Nephron (organoid): Measurements from ENCODE around the gene CYP4F2.

ENCODE experiments used
- H3K27ac Mint-ChIP-seq, 3 experiments: 2 replicates each; pipeline ENCODE4 v1.8.0; 2020; ENCODE audit warnings: mixed read lengths in 3 of 3, mild to moderate bottlenecking in 2 of 3, moderate library complexity in 1 of 3
- H3K27me3 Mint-ChIP-seq: 2 replicates; pipeline ENCODE4 v1.8.0; 2021; ENCODE audit warnings: low read depth, mild to moderate bottlenecking, moderate library complexity, mixed read lengths
- H3K36me3 Mint-ChIP-seq: 2 replicates; pipeline ENCODE4 v1.8.0; 2020; ENCODE audit warnings: low read depth, mixed read lengths
- H3K4me1 Mint-ChIP-seq: 2 replicates; pipeline ENCODE4 v1.8.0; 2020; ENCODE audit warnings: mixed read lengths
- H3K4me3 Mint-ChIP-seq, 3 experiments: 2 replicates each; pipeline ENCODE4 v1.8.0; 2020; ENCODE audit warnings: mild to moderate bottlenecking in 3 of 3, mixed read lengths in 3 of 3, moderate library complexity in 2 of 3
- H3K9me3 Mint-ChIP-seq: 2 replicates; pipeline ENCODE4 v1.8.0; 2020; ENCODE audit warnings: mixed read lengths
- TF ChIP-seq, protein P1 (sequence below), 3 experiments: fragments of 200-600 bp; sonication (generic); IDR thresholded peaks; one replicate each; pipeline ENCODE4 v1.5.0; 2021; ENCODE audit warnings: antibody characterized with exemption in 3 of 3; ENCODE audit not compliant: unreplicated experiment in 3 of 3

CYP4F2 gene

DNA sequence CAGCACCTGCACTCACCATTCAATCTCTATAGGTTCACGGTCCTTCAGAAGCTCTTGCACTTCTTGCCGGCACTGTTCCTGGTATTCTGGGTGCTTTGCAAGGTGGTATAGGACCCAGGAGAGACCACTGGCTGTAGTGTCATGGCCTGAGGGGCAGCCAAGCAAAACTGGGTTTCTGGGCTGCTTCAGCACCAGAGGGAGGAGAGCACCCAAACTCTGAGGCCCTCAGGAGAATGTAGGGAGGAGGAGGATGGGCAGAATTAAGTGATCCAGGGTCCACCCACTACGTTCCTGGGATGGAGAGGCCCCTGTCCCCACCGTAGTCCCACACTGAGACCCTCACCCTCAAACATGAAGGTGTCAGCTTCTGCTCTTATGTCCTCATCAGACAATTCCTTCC is 24.1 kb upstream of the CYP4F2 start:
- TF ChIP-seq, protein P1, sequence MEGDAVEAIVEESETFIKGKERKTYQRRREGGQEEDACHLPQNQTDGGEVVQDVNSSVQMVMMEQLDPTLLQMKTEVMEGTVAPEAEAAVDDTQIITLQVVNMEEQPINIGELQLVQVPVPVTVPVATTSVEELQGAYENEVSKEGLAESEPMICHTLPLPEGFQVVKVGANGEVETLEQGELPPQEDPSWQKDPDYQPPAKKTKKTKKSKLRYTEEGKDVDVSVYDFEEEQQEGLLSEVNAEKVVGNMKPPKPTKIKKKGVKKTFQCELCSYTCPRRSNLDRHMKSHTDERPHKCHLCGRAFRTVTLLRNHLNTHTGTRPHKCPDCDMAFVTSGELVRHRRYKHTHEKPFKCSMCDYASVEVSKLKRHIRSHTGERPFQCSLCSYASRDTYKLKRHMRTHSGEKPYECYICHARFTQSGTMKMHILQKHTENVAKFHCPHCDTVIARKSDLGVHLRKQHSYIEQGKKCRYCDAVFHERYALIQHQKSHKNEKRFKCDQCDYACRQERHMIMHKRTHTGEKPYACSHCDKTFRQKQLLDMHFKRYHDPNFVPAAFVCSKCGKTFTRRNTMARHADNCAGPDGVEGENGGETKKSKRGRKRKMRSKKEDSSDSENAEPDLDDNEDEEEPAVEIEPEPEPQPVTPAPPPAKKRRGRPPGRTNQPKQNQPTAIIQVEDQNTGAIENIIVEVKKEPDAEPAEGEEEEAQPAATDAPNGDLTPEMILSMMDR (IDR thresholded peaks at IDR 0.05; ENCODE audit: unreplicated experiment in 3 of 3): no peak
- Mint-ChIP-seq H3K4me1 (no peaks in the 10 kb centered on the region), H3K9me3 (peaks cover 34% of the 10 kb centered on the region), H3K4me3 (no peak overlapping the region), H3K36me3 (no peaks in the 10 kb centered on the region), H3K27ac (no peak overlapping the region), H3K27me3 (no peaks in the 10 kb centered on the region)

DNA sequence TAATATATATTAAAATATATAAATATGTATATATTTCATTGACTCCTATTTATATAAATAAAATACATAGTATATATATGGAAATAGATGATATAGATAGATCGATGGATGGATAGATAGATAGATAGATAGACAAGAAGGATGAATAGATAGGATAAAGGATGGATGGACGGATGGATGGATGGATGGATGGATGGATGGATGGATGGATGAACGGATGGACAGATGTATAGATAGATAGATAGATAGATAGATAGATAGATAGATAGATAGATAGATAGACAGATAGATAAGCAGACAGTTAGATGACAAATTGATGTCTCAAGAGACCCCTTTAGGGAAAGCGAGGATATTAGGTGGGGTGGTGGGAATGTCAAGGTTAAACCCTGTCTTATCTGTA is 21.4 kb upstream of the CYP4F2 start:
- H3K27ac Mint-ChIP-seq: no peak overlapping the region
- no peaks in the 10 kb centered on the region for H3K27me3 Mint-ChIP-seq
- no peaks in the 10 kb centered on the region for H3K4me1 Mint-ChIP-seq
- no peak overlapping the region for H3K4me3 Mint-ChIP-seq
- TF ChIP-seq, protein P1 (IDR thresholded peaks at IDR 0.05; ENCODE audit: unreplicated experiment in 3 of 3): no peak
- H3K9me3 Mint-ChIP-seq: peaks cover 34% of the 10 kb centered on the region
- H3K36me3 Mint-ChIP-seq: no peaks in the 10 kb centered on the region

DNA sequence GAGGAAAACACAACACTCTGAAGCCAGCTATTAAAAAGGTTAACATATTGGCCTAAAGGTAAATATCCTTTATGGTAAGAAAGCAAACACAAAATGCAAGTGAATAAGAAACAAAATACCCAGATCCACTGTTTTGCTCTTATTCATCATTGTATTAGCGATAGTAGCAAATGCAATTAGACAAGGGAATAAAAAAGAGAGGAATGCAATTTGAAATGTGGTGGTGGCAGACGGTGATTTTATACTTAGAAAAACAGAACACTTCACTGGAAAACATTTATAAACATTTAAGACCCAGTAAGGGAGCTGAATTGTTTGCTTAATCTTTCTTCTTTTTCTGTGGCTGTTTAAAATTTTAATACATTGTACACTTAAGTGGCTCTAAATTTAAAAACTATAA is 17.2 kb upstream of the CYP4F2 start:
- H3K9me3 Mint-ChIP-seq: peaks cover 37% of the 10 kb centered on the region
- H3K36me3 Mint-ChIP-seq: peaks cover 4% of the 10 kb centered on the region
- no peak overlapping the region for H3K27ac Mint-ChIP-seq
- no peak overlapping the region for H3K4me3 Mint-ChIP-seq
- TF ChIP-seq, protein P1 (IDR thresholded peaks at IDR 0.05; ENCODE audit: unreplicated experiment in 3 of 3): no peak
- no peaks in the 10 kb centered on the region for H3K27me3 Mint-ChIP-seq
- no peaks in the 10 kb centered on the region for H3K4me1 Mint-ChIP-seq

DNA sequence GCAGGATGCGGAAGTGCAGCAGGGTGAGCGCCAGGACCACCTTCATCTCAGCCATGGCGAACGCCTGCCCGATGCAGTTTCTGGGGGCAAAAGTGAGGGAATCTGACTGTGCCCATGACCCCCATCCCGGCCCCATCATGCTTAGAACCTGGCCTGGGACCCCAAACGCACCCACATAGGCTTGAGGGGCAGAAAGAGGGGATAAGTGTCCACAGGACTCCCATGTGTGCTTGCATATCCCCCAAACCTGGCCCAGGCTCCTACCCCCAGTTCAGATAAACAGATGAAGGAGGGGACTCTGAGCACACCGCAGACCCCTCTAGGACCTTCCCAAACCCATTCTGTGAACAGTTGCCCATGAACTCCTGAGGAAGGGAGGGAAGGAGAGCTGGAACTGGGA is 16.0 kb upstream of the CYP4F2 start:
- Mint-ChIP-seq H3K9me3 (peaks cover 34% of the 10 kb centered on the region), H3K27me3 (no peaks in the 10 kb centered on the region), H3K4me1 (no peaks in the 10 kb centered on the region), H3K36me3 (peaks cover 4% of the 10 kb centered on the region), H3K4me3 (no peak overlapping the region), H3K27ac (no peak overlapping the region)
- TF ChIP-seq, protein P1 (IDR thresholded peaks at IDR 0.05; ENCODE audit: unreplicated experiment in 3 of 3): no peak

DNA sequence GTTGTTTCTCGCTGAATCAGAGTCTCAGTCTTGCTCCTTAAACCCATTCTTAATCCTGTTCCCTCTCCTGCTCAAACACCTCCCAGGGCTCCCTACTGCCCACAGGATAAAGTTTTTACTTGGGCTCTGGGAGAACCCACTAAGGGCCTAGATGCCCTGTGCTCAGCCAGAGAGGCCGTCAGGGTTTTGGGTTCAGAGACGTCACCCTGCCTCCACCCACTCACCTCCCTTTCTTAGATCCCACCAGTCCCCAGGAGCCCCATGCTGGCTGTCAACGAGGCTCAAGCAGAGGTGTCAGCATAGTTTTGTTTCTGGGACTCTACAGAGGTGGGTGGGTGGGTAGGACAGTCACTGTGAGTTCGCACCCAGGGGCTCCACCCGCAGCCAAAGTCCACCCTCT is 15.5 kb upstream of the CYP4F2 start:
- Mint-ChIP-seq H3K27ac (no peak overlapping the region), H3K9me3 (peaks cover 33% of the 10 kb centered on the region), H3K4me3 (no peak overlapping the region), H3K36me3 (peaks cover 4% of the 10 kb centered on the region), H3K27me3 (no peaks in the 10 kb centered on the region), H3K4me1 (no peaks in the 10 kb centered on the region)
- TF ChIP-seq, protein P1 (IDR thresholded peaks at IDR 0.05; ENCODE audit: unreplicated experiment in 3 of 3): no peak

DNA sequence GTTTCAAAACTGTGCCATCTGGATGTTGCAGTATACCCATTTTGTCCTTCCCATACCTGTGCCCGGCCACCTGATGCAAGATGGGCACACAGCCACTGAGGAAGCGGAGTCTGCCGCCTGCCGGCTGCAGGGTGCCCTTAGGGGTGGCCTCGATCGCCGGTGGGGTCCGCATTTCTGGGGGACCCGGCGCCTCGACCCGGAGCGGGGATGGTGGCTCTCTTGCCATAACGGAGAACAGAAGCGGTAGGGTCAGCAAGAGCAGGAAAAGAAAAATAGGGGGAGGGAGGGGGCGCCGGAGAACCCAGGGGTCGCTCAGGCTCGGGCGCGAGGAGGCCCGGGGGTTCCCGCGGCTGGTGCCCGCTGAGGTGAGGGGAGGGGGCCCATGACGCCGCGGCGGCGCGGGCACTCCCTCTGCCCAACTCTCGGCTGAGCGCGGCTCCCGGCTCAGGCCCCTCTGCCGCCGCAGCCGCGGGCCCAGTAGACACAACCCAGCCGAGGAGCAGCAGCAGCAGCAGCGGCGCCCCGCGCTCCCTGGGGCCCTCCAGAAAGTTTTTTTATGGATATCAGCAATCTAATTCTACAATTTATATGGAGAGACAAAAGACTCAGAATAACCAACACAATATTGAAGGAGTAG is 13.8 kb upstream of the CYP4F2 start:
- Mint-ChIP-seq H3K27me3 (no peaks in the 10 kb centered on the region), H3K4me3 (no peak overlapping the region), H3K9me3 (peaks cover 29% of the 10 kb centered on the region), H3K4me1 (no peaks in the 10 kb centered on the region), H3K36me3 (peaks cover 4% of the 10 kb centered on the region), H3K27ac (no peak overlapping the region)
- TF ChIP-seq, protein P1 (IDR thresholded peaks at IDR 0.05; ENCODE audit: unreplicated experiment in 3 of 3): no peak
